GM19324 (cell line): Measurements from ENCODE around the gene RNASE8.
"Not testable (repeated sequence)": the region's sequence is repeated elsewhere in the genome, so short reads cannot be mapped to it uniquely, and the experiment has no call there.

Experiments
- ATAC-seq: cut with Tn5 transposase; IDR thresholded peaks from one replicate; pipeline ENCODE4 v1.9.1; 2021; ENCODE audit warnings: mild to moderate bottlenecking, moderate library complexity; ENCODE audit not compliant: unreplicated experiment, low FRiP score

The RNASE8 gene

DNA sequence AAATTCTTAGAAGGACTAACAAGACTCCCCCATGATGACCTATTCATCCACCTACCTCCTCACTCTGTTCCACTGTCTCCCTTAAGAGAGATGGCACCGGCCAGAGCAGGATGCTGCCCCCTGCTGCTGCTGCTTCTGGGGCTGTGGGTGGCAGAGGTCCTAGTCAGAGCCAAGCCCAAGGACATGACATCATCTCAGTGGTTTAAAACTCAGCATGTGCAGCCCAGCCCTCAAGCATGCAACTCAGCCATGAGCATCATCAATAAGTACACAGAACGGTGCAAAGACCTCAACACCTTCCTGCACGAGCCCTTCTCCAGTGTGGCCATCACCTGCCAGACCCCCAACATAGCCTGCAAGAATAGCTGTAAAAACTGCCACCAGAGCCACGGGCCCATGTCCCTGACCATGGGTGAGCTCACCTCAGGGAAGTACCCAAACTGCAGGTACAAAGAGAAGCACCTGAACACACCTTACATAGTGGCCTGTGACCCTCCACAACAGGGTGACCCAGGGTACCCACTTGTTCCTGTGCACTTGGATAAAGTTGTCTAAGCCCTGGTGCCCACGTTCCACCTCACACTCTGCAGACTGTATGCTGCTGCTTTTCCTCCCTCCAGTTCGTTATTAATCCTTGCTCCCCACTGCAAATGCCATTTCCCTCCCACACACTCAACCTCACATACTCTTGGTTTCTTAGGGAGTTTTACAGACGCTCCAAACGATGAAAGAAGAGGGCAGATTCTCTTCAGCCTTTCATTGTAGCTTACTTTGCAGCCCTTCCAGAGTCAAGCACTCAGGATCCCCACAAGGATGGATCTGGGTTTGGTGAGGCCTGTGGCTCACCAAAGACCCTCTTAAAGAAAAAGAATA is at the start of gene RNASE8:
Gene RNASE8 (plus strand): TSS at position 20 of the 873 bp plus-strand sequence. CDS start 71 bp downstream, at position 91.
- no peak for ATAC-seq

GRCh38 chr14:21009721-21010120 is 47.9 kb upstream of the RNASE8 start:
- ATAC-seq = not testable (repeated sequence)

GRCh38 chr14:21011136-21011535 is 46.5 kb upstream of the RNASE8 start:
- ATAC-seq = no peak

DNA sequence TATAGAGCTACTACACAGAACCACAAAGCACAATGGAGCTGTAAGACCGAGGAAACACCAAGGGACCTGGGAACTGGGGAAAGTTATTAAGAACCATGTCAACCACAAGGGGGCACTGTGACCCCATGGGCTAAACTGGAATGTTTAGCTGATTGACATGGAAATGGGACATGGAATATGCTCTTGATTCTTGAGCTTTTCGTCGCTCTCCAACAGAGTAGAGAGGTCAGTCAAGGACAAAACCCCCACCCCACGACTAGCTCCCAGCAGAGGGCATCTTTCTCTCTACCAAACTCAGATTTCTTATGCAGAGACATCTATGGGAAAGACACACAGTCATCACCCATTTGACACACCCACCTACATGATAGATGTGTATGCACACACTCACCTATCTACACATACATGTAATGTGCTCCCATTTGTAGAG is 42.8 kb upstream of the RNASE8 start:
- ATAC-seq = no peak

DNA sequence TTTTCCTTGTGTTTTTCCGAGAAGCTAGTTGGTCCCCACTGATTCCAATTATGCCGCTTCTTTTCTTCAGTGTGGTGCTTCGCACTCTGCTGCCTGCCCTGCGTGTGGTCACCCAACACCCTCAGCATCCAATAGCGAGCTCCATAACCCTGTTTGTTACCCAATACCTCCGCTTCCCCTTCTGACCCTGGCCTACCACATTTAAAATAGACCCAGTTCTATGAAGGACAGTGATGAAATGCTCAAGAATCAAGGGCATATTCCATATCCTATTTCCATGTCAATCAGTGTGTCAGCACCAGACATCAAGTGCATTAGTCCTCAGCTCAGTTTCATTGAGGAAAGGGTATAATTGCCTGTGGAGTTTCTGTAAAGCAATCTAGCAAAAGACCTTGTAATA is 42.3 kb upstream of the RNASE8 start:
- ATAC-seq = no peak

- ATAC-seq = no peak
Measured at GRCh38 chr14:21016413-21017190, 41.0 kb upstream of the RNASE8 start.

DNA sequence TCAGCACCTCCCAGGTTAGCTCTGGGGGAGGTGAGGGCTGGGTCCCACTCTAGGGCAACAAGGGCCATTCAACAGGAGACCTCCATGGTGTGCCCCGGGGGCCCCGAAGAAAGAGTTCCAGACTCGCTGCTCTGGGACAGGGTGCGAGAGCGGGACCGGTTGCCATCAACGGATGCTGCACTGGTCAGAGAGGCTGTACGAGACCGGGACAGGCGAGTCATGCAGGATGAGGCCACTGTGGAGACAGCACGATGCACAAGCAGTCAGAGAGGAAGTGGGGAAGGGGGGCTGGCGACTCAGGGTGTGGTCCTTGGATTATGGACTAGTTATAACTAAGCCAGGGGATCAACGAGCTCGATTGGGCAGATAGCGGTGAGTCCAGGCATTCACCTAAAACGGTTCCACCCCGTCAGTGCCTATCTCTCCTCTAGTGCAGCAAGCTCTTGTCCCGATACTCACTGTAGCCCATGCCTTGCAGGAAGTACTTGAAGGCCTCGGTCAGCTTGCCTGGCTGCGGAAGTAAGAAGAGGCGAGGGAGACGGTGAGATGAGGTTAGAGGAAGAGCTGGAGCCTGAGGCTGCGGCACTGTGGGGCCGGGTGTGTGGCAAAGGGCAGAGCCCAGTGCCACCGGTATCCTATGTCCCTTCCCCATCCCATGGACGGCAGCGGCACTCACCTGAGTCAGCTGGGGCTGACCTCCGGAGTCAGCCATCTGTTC is 39.9 kb upstream of the RNASE8 start:
- ATAC-seq = no peak

DNA sequence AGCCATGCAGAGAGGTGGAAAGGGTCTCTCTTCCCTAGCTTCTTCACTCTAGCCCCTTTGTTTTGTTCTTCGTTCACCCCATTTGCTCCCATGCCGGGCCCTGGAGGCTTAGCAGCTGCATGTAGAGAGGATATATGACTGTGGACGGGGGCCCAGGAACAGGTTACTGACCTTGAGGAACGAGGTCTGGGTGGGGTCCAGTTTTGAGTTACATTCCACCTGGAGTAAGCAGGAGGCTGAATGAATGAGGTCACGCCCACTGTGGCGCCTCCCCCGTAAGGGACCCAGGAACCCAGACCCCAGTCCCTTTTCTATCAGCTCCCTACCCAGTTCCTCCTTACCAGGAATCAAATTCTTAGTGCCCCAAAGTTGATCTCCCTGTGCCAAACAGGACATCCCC is 39.3 kb upstream of the RNASE8 start:
- no peak for ATAC-seq

DNA sequence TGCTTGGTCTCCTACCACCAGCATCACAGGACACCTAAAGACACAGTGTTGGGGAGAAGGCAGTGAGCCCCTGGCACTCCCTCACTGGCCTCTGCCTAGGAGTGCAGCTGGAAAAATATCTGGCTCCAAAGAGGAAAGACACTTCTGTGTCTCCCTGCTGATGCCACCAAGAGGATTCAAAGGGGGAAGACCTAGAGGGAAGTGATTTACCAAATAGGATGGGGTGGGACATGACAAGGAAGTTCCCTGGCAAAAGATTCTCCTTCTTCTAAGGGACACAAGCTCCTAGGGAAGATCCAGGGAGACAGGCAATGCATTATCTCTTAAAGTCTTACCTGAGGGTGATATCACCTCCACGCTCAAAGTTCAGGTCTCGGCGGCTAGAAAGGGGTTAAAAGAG is 38.8 kb upstream of the RNASE8 start:
- ATAC-seq = no peak

DNA sequence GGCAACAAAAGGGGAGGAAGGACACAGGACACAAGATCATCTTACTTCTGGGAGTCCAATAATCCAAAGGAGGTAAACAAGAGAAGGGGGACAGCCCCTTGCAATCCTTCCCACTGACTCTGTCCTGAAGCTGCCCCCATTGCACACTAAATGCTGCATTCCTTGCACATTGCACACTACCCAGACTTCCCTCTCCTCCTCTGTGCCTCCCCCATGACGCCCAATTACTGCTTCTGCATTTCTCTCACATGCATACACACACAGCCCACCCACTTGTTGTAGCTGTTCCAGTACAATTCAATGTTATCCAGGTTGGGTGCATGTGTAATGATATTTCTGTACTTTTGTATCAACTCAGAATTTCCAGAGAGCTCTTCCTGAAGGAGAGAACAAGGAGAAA is 38.3 kb upstream of the RNASE8 start:
- ATAC-seq = no peak

- ATAC-seq = no peak
Measured at GRCh38 chr14:21020977-21021545, 36.6 kb upstream of the RNASE8 start.

DNA sequence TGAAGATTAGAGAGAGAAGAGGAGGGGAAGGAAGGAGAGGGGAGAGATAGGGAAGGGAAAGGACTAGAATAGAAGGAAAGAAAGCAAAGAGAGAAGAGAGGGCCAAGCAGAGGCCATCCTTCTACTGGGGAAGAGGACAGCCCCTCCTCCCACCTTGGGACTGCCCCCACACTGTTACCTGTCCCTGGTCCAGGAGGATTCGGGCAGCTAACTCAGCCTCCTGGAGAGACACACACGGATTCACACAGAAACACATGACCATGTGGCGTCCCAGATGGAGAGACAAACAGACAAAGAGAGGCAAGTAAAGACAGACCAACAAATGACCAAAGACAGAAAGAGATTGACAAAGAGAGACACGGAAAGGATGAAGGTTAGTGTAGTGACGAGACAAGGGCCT is 34.9 kb upstream of the RNASE8 start:
- no peak for ATAC-seq

DNA sequence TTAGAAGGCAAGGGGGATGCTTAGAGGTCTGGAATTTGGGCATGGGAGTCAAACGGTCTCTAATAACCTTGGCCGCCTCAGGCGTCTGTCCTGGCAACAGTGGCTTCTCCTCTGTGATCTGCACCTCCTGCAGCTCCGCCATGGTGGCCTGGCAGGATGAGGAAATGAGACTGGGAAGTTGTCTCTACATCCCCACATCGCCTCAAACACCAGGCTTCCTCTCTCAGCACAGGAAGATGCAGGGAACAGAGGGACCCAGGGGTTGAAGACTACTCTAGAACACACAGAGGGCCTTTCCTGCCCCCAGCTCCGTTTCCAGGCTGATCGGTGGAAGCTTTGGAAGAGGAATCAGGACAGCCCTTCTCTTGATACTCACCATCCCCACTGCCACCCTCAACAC is 34.4 kb upstream of the RNASE8 start:
- ATAC-seq = no peak

DNA sequence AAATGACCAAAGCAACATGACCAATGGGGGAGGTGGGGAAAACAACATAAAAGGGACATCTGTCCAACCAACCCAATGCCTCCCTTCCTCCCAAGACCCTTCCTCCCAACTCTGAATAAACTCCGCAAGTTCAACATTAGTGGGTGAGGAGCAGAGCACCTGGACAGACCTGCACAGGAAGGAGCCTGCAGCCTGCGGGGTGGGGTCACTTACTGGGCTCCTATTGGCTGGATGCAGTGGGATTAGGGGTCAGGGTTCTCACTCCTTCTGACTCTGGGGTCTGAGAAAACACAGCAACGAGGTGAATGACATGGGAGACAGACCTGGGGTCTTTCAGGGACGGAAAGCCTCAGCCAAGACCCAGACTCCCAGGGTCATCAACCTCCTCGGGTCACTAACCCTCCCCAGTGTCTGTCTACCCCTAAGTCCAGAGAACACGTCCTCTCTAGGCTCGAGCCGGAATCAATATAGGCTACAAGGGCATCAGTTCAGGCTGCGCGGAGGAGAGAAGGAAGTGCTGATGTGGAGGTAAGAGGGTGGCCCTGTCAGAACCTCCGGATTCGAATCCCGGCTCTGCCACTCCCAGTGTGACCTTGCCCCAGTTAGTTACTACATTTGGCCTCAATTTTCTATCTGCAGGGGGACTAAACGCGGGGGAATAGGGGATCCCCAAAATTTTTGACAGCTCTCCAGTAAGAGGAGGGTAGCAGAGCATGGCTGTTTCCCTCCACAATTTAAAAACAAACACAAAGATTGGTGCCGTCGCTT is 33.6 kb upstream of the RNASE8 start:
- no peak for ATAC-seq

- no peak for ATAC-seq
Measured at GRCh38 chr14:21024585-21025370, 32.8 kb upstream of the RNASE8 start, which contains the start of gene NDRG2. Gene NDRG2, minus strand, starts transcription at chr14:21025061. Its CDS starts 1,746 bp downstream, at chr14:21023315.

GRCh38 chr14:21025371-21026273 is 32.0 kb upstream of the RNASE8 start:
- no peak for ATAC-seq

DNA sequence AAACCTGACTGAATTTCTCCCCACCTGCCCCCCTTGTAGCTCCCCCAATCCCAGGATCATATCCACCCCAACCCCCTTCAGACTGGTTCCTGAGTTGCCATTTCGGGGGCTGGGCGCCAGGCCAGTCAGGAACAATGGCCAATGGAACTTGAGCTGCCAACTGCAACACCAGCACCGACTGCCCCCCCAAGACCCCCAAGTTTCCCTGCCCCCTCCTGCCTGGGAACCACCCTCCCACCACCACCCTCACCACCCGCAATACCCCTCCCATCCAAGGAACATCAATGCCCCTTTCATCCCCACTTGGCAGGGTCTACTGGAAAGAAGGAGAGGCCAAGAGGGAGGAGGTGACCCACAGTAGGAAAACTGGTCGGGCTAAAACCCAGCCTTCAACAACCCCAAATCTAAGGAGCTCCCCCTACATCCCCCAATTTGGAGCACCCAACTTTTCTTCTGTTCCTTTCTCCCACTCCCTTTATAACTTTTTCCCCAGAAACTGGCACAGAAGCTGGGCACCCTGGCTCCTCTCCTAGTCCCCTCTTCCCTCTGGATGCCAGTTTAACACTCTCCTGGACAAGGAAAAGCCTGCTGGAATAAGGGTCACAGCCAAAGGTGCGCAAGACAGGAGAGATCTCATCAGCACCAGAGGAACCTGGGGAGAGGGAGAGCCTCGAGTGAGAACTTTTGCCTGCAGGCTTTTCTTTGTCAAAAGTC is 31.2 kb upstream of the RNASE8 start:
- ATAC-seq = no peak

DNA sequence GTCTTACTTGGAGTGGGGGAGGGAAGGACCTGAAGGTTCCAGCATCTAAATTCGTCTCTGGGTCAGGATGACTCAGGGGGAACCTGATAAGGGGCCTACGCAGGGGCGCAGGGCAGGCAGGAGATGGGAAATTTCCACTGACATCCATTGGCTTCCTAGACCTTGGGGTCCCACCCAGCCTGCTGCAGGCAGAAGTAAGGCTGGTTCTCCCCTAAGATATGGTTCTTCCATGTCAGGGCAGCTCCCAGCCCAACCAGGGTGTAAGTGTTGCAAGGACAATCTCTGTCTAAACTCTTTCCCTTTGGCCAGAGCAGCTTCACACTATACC is 30.7 kb upstream of the RNASE8 start:
- ATAC-seq = no peak
